GM12865 (cell line): Measurements from ENCODE around the gene PTPRM.
"Not testable (repeated sequence)": the region's sequence is repeated elsewhere in the genome, so short reads cannot be mapped to it uniquely, and the experiment has no call there.

Experiments used
- DNase-seq: peaks from one replicate; pipeline ENCODE4 v3.0.0; 2010; ENCODE audit warnings: low read depth
- H3K4me3 ChIP-seq: 2 replicates; pipeline ENCODE4 v1.5.1; 2011; ENCODE audit warnings: mild to moderate bottlenecking, low read depth, low read length, control low read depth
- TF ChIP-seq, protein P1 (sequence below): IDR thresholded peaks from 2 replicates; pipeline ENCODE4 v1.5.1; 2011; ENCODE audit warnings: low read length, control low read depth, low read depth, inconsistent platforms; ENCODE audit not compliant: insufficient read depth; ENCODE audit errors: missing control alignments

The PTPRM gene

GRCh38 chr18:8433771-8434170, 866.7 kb downstream of the PTPRM start:
- no peak overlapping the region for H3K4me3 ChIP-seq
- TF ChIP-seq, protein P1, sequence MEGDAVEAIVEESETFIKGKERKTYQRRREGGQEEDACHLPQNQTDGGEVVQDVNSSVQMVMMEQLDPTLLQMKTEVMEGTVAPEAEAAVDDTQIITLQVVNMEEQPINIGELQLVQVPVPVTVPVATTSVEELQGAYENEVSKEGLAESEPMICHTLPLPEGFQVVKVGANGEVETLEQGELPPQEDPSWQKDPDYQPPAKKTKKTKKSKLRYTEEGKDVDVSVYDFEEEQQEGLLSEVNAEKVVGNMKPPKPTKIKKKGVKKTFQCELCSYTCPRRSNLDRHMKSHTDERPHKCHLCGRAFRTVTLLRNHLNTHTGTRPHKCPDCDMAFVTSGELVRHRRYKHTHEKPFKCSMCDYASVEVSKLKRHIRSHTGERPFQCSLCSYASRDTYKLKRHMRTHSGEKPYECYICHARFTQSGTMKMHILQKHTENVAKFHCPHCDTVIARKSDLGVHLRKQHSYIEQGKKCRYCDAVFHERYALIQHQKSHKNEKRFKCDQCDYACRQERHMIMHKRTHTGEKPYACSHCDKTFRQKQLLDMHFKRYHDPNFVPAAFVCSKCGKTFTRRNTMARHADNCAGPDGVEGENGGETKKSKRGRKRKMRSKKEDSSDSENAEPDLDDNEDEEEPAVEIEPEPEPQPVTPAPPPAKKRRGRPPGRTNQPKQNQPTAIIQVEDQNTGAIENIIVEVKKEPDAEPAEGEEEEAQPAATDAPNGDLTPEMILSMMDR: no peak
- DNase-seq: no peak

- TF ChIP-seq, protein P1: no peak
- no peak for DNase-seq
- no peak overlapping the region for H3K4me3 ChIP-seq
Measured at GRCh38 chr18:8435376-8435775, 868.3 kb downstream of the PTPRM start.

GRCh38 chr18:8439055-8439454, 871.9 kb downstream of the PTPRM start:
- no peak overlapping the region for H3K4me3 ChIP-seq
- TF ChIP-seq, protein P1: no peak
- DNase-seq: no peak

DNA sequence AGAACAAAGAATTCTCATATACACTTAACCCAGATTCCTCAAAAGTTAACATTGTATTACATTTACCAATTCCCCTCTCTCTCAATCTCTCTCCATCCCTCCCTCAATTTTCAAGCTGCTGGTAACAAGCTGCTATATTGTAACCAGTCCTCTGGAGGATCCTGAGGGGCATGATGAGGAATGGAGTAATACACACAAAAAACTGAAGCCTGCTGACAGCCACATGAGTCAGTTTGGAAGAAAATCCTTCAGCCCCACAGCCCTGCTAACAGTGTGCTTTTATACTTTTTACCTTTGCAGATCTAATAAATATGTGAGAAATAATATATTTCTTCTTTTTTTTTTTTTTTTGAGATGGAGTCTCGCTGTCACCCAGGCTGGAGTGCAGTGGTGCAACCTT, 876.4 kb downstream of the PTPRM start:
- no peak overlapping the region for H3K4me3 ChIP-seq
- no peak for DNase-seq
- TF ChIP-seq, protein P1: no peak

- DNase-seq, H3K4me3 ChIP-seq: not testable (repeated sequence)
Measured at GRCh38 chr18:8446936-8447335, 879.8 kb downstream of the PTPRM start.

DNA sequence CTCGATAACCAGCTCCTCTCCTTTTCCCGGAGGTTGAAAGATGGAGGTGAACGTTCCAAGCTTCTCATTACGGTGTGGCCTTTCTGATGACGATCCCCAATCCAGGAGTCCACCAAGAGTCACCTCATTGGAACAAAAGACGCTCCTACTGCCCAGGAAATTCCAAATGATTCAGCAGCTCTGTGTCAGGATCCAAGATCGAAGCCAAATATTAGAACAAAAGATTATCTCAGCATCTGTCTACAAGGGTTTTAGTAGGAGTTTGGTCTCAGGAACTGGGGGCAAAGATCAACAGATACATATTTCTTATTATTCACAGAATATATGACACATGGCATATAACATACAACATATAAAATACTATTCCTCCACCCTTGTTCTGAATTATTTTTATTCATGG, 881.0 kb downstream of the PTPRM start:
- no peak for DNase-seq
- no peak overlapping the region for H3K4me3 ChIP-seq
- TF ChIP-seq, protein P1: no peak

GRCh38 chr18:8450013-8450412, 882.9 kb downstream of the PTPRM start:
- DNase-seq: no peak

More at GRCh38 chr18:8450013-8450412, 882.9 kb downstream of the PTPRM start:
- TF ChIP-seq, protein P1: peak; percentile 46
- no peak overlapping the region for H3K4me3 ChIP-seq
